C4-2B (cell line): ENCODE measurements around the gene SOX12.

ENCODE experiments used
- H3K27ac ChIP-seq: fragments of 450-650 bp; 2 replicates; pipeline ENCODE4 v1.5.1; 2017
- CTCF ChIP-seq: fragments of 450-650 bp; conservative IDR thresholded peaks from 2 replicates; pipeline ENCODE4 v1.5.1; 2017; ENCODE audit warnings: mild to moderate bottlenecking
- ZFX ChIP-seq: fragments of 450-650 bp; IDR thresholded peaks from 2 replicates; pipeline ENCODE4 v1.6.1; 2017

Gene SOX12

GRCh38 chr20:284172-284571 is 41.2 kb upstream of the SOX12 start:
- H3K27ac ChIP-seq = no peak overlapping the region
- no peak for TF ChIP-seq ZFX
- no peak for TF ChIP-seq CTCF

- H3K27ac ChIP-seq = no peak overlapping the region
- no peak for TF ChIP-seq CTCF
- no peak for TF ChIP-seq ZFX
Measured at GRCh38 chr20:286508-286907, 38.8 kb upstream of the SOX12 start.

GRCh38 chr20:288956-289692 is 36.2 kb upstream of the SOX12 start:
- H3K27ac ChIP-seq = peak overlapping the region; percentile 93
- no peak for TF ChIP-seq ZFX
- TF ChIP-seq CTCF = no peak

DNA sequence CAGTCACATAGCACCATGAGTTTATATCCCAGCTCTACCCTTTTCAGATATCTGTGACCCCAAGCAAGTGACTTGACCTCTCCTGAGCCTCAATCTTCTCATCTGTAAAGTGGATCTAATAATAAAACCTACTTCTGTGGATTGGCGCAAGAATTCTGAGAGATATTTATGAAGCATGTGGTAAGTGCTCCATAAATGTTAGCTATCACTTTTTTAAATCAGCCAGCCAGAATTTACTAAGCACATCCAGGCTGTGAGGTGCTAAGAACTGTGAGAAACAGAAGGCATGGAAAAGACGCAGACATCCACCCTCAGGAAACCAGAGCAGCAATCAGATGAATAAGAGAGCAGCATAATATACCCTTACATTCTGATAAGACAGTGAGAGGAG is 35.7 kb upstream of the SOX12 start:
- H3K27ac ChIP-seq = peak overlapping the region; percentile 93
- no peak for TF ChIP-seq ZFX
- TF ChIP-seq CTCF = no peak

- TF ChIP-seq ZFX (no peak), CTCF (peak; percentile 20; the same call in 1 of the 2 replicates)
- H3K27ac ChIP-seq = peak within 1 kb of the TSS; percentile 93
Measured at GRCh38 chr20:290084-290831, 35.1 kb upstream of the SOX12 start, which contains the start of gene C20orf96. Gene C20orf96, minus strand, starts transcription at chr20:290750. Its CDS starts 140 bp downstream, at chr20:290610.

GRCh38 chr20:294602-295001 is 30.8 kb upstream of the SOX12 start:
- no peak for TF ChIP-seq ZFX
- no peak for TF ChIP-seq CTCF
- no peak overlapping the region for H3K27ac ChIP-seq

DNA sequence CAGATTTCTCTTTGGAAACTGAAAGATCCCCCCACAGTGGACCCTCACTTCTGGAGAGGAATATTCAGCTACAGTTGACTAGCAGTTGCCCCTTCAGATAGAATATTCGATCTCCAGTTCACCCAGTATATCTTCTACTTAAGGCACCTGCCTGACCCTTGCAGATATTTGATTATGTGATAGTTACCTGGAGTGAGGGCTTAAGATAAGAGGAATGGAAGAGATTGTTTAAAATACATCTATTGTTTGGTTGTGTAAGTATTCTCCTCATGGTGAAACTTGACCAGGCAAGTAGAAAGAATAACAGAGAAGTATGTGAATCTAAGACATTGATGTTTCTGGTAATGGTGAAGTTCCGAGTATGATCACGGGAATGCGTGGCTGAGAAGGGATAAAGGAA is 29.5 kb upstream of the SOX12 start:
- no peak overlapping the region; the same call in 1 of the 2 replicates for H3K27ac ChIP-seq

More for the DNA sequence above, 29.5 kb upstream of the SOX12 start:
- TF ChIP-seq ZFX (no peak), CTCF (no peak)
